ENCODE data around the gene DIP2C. TPM values are rescaled to one million over a fixed set of nuclear protein-coding genes. Genes with fewer than 3 reads are reported as not detected.

DIP2C gene
- total and polyA plus RNA-seq, 2 donors (not counting 1 experiment from before 2014, with no cell fraction given): 1.3 to 1.9 TPM

DNA sequence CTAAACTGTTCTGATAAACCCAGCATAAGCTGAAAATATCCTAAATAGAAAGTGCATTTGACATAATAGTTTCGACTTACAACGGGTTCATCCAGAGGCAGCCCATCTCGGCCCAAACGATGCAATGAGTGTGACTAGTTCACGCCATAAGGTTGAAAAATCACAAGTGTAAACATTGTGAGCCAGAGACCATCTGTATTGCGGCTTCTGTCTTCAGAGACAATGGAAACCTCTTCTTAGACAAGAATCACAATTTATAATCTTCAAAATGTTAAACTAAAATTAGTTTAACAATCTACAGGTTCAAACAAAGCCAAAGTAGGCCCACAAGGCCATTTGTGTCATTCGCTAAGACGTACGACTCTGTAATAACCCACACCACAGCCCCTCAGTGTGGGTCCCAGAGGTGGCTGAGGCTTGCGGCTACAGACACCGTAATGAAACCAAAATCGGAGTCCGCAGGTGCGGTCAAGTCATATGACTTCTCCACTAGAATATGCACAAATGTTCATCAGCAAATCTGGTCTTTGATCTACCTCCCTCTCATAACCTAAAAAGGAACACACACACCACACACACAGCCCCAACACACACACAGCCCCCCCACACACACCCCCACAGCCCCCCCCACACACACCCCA is 81.8 kb downstream of the DIP2C start:
- POLR2A ChIA-PET: no interaction called here

More for the DNA sequence above, 81.8 kb downstream of the DIP2C start:
- ATAC-seq (ENCODE audit: low read depth) (no peak), DNase-seq (no peak)
- Mint-ChIP-seq H3K9me3 (ENCODE audit: insufficient read depth) (no peaks in the 10 kb centered on the region), H3K27ac (no peak overlapping the region), H3K27me3 (peaks cover 28% of the 10 kb centered on the region), H3K4me1 (no peaks in the 10 kb centered on the region), H3K4me3 (no peak overlapping the region)
- WGBS (ENCODE audit: insufficient coverage): 84% methylated on average over 14 of the region's 14 CpGs
- no peak overlapping the region for H2AFZ ChIP-seq (ENCODE audit: insufficient read depth, low read depth, low read length, poor library complexity, severe bottlenecking)
- H3K27ac ChIP-seq (ENCODE audit: low read length in 2 of 2): no peak overlapping the region
- H3K79me2 ChIP-seq (ENCODE audit: control insufficient read depth, insufficient read depth, low read length): no peaks in the 10 kb centered on the region
- no peak overlapping the region for H3K9ac ChIP-seq (ENCODE audit: low read length)
- H3K27me3 ChIP-seq (replicated peaks in 1 of 4; ENCODE audit: control extremely low read depth in 1 of 4, control insufficient read depth in 3 of 4, insufficient read depth in 4 of 4, low read length in 3 of 4): peaks cover 0 to 5% (median 0%) of the 10 kb centered on the region in 4 experiments
- no peaks in the 10 kb centered on the region for H3K4me1 ChIP-seq (ENCODE audit: control insufficient read depth in 2 of 2, insufficient read depth in 2 of 2, low read length in 2 of 2)
- H4K20me1 ChIP-seq (ENCODE audit: control insufficient read depth, insufficient read depth, low read length, poor library complexity, severe bottlenecking): no peaks in the 10 kb centered on the region
- TF ChIP-seq EZH2 (IDR thresholded peaks at IDR 0.05; ENCODE audit: borderline replicate concordance, insufficient read depth, low read depth, low read length, poor library complexity, severe bottlenecking) (no peak), CTCF (IDR thresholded peaks at IDR 0.05) (no peak)
- no peaks in the 10 kb centered on the region for H3K36me3 ChIP-seq (replicated peaks in 1 of 2; ENCODE audit: control extremely low read depth in 1 of 2, control insufficient read depth in 1 of 2, extremely low read depth in 1 of 2, insufficient read depth in 2 of 2, low read length in 1 of 2)
- H3K4me2 ChIP-seq (replicated peaks; ENCODE audit: low read depth, low read length, poor library complexity, severe bottlenecking): no peak overlapping the region
- CTCF ChIA-PET: no interaction called here
- intact Hi-C loops (cut with micrococcal nuclease): no loop called here
- no peak overlapping the region for H3K4me3 ChIP-seq (ENCODE audit: control extremely low read depth in 1 of 5, extremely low read depth in 1 of 5, insufficient read depth in 1 of 5, low read depth in 2 of 5, low read length in 4 of 5)
- no peaks in the 10 kb centered on the region for H3K9me3 ChIP-seq (ENCODE audit: control extremely low read depth in 1 of 3, control insufficient read depth in 2 of 3, insufficient read depth in 1 of 3, low read length in 2 of 3)
